Progenitor cell of endocrine pancreas (in vitro differentiated cells): Measurements from ENCODE around the gene C16orf89. TPM values are rescaled to one million over a fixed set of nuclear protein-coding genes. Genes with fewer than 3 reads are reported as not detected.
"Not testable (repeated sequence)": the region's sequence is repeated elsewhere in the genome, so short reads cannot be mapped to it uniquely, and the experiment has no call there.

Experiments
- DNase-seq: peaks from one replicate; pipeline ENCODE4 v3.0.0; 2021; ENCODE audit warnings: low spot score; ENCODE audit not compliant: unreplicated experiment
- H3K27ac Mint-ChIP-seq: 2 replicates; pipeline ENCODE4 v1.8.0; 2021; ENCODE audit warnings: mild to moderate bottlenecking, moderate library complexity, mixed read lengths
- H3K27me3 Mint-ChIP-seq: 2 replicates; pipeline ENCODE4 v1.8.0; 2021; ENCODE audit warnings: mixed read lengths
- H3K36me3 Mint-ChIP-seq: 2 replicates; pipeline ENCODE4 v1.8.0; 2022; ENCODE audit warnings: mixed read lengths; ENCODE audit not compliant: insufficient read depth
- H3K4me1 Mint-ChIP-seq: 2 replicates; pipeline ENCODE4 v1.8.0; 2021; ENCODE audit warnings: low read depth, mixed read lengths
- H3K4me3 Mint-ChIP-seq: 2 replicates; pipeline ENCODE4 v1.8.0; 2021; ENCODE audit warnings: low read depth, mild to moderate bottlenecking, moderate library complexity, mixed read lengths
- H3K9me3 Mint-ChIP-seq: 2 replicates; pipeline ENCODE4 v1.8.0; 2021; ENCODE audit warnings: low read depth, mixed read lengths
- total RNA-seq: library from RNA; stranded (reverse); gene quantifications from 2 replicates; pipeline ENCODE4 v1.2.1, GENCODE V29; 2021
- TF ChIP-seq, protein P1 (sequence below): fragments of 200-600 bp; sonication (generic); IDR thresholded peaks from one replicate; pipeline ENCODE4 v1.5.0; 2021; ENCODE audit warnings: antibody characterized with exemption, mild to moderate bottlenecking; ENCODE audit not compliant: unreplicated experiment

C16orf89 gene
- total RNA-seq, 1 donor from 2014 or later, result not detected

DNA sequence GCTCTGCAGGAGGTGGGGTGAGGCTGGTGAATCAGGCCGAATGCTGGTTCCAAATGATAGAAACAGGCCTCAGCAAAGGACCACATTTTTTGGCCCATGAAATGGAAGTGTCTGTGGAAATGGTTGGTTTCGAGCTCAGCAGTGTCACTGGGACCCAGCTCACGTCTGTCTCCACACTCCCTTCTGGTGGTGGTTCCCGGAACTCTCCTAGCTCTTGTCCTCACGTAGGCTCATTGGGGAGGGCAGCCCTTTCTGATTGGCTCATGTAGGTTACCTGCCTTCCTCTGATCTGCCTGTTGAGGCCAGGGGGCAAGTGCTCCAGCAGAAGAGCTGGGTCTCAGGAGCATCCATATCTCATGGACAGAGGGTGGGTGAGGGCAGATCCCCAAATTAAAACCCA, 9.9 kb upstream of the C16orf89 start:
- no peaks in the 10 kb centered on the region for H3K27me3 Mint-ChIP-seq
- H3K36me3 Mint-ChIP-seq, result peaks cover 7% of the 10 kb centered on the region
- no peaks in the 10 kb centered on the region for H3K9me3 Mint-ChIP-seq
- no peak overlapping the region for H3K4me3 Mint-ChIP-seq
- DNase-seq, result no peak
- H3K4me1 Mint-ChIP-seq, result peaks cover 1% of the 10 kb centered on the region
- TF ChIP-seq, protein P1, sequence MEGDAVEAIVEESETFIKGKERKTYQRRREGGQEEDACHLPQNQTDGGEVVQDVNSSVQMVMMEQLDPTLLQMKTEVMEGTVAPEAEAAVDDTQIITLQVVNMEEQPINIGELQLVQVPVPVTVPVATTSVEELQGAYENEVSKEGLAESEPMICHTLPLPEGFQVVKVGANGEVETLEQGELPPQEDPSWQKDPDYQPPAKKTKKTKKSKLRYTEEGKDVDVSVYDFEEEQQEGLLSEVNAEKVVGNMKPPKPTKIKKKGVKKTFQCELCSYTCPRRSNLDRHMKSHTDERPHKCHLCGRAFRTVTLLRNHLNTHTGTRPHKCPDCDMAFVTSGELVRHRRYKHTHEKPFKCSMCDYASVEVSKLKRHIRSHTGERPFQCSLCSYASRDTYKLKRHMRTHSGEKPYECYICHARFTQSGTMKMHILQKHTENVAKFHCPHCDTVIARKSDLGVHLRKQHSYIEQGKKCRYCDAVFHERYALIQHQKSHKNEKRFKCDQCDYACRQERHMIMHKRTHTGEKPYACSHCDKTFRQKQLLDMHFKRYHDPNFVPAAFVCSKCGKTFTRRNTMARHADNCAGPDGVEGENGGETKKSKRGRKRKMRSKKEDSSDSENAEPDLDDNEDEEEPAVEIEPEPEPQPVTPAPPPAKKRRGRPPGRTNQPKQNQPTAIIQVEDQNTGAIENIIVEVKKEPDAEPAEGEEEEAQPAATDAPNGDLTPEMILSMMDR, result no peak
- H3K27ac Mint-ChIP-seq, result no peak overlapping the region

DNA sequence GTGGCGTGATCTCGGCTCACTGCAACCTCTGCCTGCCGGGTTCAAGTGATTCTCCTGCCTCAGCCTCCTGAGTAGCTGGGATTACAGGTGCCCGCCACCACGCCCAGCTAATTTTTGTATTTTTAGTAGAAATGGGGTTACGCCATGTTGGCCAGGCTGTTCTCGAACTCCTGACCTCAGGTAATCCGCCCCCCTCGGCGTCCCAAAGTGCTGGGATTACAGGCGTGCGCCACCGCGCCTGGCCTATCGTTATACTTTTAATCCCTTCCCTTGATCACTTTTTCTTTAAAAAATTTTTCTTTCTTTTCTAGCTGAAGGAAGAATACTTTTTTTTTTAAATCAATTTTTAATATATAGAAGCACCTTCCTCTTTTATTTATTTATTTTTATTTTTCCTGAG, 8.0 kb upstream of the C16orf89 start:
- H3K27ac Mint-ChIP-seq, H3K4me3 Mint-ChIP-seq, H3K36me3 Mint-ChIP-seq, H3K27me3 Mint-ChIP-seq, DNase-seq, H3K9me3 Mint-ChIP-seq, H3K4me1 Mint-ChIP-seq: not testable (repeated sequence)

DNA sequence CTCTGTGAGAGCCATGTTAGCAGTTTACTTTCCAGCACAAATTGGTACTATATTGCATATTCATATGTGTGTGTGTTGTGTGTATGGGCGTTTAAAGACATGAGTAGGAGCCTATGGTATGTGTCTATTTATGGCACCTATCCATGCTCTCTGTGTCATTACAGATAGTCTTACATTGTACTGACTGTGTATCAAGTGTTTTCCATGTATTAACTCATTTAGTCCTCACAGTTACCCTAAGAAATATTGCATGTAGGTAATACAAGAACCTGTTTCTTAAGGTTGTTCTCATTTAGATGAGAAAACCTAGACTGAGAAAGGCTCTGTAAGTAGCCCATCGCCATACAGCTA, 7.5 kb upstream of the C16orf89 start:
- peak overlapping the region; percentile 96 for H3K4me3 Mint-ChIP-seq
- H3K9me3 Mint-ChIP-seq, result no peaks in the 10 kb centered on the region
- peaks cover 5% of the 10 kb centered on the region for H3K36me3 Mint-ChIP-seq
- DNase-seq, result no peak
- H3K4me1 Mint-ChIP-seq, result peaks cover 1% of the 10 kb centered on the region
- TF ChIP-seq, protein P1, result no peak
- H3K27ac Mint-ChIP-seq, result no peak overlapping the region
- no peaks in the 10 kb centered on the region for H3K27me3 Mint-ChIP-seq

DNA sequence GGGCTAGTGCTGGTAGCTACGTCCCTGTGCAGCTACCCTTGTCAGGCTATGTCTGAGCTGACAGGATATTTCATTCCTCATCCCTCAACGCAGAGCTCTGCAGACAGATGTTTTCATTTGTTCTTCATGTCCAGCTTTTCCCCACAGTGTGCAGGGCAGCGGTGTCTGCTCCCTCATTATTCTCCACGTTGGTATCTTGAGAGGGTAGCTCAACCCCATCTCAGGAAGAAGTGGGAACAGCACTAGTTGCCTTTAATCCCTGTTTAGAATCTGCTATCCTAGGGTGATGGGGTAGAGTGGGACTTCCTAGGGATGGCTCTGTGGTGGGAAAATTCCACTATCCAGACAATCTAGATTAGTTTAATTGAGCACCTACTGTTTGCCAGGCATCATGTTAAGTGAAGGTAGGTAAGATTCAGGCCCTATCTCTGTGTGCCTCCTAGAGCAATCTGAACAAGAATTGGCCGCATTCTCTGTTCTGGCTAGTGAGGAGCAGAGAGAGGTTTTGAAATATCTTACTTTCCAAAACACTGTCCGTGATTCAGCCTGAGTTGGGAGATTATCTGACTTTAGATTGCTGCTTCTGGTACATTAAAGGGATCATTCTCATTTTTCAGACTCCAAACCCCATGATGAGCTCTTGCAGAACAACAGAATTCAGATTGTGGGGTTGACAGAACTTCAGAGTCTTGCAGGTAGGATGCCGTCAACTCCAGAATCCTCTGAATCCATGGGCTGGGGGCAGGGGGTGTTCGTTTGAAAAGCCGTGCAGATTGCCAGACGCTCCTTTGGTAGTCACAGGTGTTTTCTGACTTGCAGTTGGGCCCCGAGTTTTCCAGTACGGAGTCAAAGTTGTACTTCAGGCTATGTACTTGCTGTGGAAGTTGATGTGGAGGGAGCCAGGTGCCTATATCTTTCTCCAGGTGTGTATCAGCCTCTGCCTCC, 6.8 kb upstream of the C16orf89 start:
- DNase-seq, result no peak
- no peaks in the 10 kb centered on the region for H3K27me3 Mint-ChIP-seq
- no peaks in the 10 kb centered on the region for H3K9me3 Mint-ChIP-seq
- H3K4me1 Mint-ChIP-seq, result peaks cover 1% of the 10 kb centered on the region
- peak overlapping the region; percentile 96 for H3K4me3 Mint-ChIP-seq
- TF ChIP-seq, protein P1, result no peak
- H3K36me3 Mint-ChIP-seq, result peaks cover 5% of the 10 kb centered on the region
- H3K27ac Mint-ChIP-seq, result peak overlapping the region; percentile 98

DNA sequence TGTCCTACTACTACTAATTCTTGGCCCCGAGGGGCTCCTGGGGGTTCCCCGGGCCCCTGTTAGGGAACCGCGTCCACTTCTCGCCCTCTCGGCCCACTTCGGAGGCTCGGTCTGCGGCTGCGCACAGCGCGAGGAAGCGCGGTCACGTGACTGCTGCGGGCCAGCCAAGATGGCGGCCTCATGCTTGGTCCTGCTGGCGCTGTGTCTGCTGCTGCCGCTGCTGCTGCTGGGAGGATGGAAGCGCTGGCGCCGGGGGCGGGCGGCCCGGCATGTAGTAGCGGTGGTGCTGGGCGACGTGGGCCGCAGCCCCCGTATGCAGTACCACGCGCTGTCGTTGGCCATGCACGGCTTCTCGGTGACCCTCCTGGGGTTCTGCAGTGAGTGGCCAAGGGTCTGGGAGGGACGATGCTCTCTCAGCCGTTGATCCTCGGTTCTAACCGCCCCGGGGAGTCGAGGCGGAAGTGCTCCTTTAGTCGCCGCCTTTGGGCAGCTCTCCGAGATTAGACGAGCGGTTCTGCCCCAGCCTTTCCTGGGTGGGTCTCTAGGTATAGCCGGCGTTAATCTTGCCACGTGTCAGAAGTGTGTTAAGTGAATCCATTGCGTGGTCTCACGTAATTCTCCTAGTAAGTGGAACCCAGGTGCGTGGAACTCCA, 6.1 kb upstream of the C16orf89 start, which contains the start of gene ALG1:
TSS of gene ALG1 (plus strand) at position 163 of the 653 bp plus-strand sequence. CDS start at position 170, 7 bp downstream.
- H3K27ac Mint-ChIP-seq, result peak within 1 kb of the TSS; percentile 98
- H3K4me3 Mint-ChIP-seq, result peak within 1 kb of the TSS; percentile 96
- H3K9me3 Mint-ChIP-seq, result no peaks in the 10 kb centered on the region
- TF ChIP-seq, protein P1, result no peak
- peaks cover 3% of the 10 kb centered on the region for H3K27me3 Mint-ChIP-seq
- peaks cover 5% of the 10 kb centered on the region for H3K36me3 Mint-ChIP-seq
- peaks cover 1% of the 10 kb centered on the region for H3K4me1 Mint-ChIP-seq
- peak; percentile 75 for DNase-seq
